A204.1 (cell line): ENCODE measurements around the gene ZNF791.
"Not testable (repeated sequence)": the region's sequence is repeated elsewhere in the genome, so short reads cannot be mapped to it uniquely, and the experiment has no call there.

Experiments
- FAIRE-seq: peaks from 2 replicates; lab custom pipeline; 2012; peaks lifted over from hg19 to GRCh38; lab: Jason Lieb, UNC

ZNF791 gene

GRCh38 chr19:12667731-12668302 is 57.1 kb downstream of the ZNF791 start:
- no peak for FAIRE-seq

DNA sequence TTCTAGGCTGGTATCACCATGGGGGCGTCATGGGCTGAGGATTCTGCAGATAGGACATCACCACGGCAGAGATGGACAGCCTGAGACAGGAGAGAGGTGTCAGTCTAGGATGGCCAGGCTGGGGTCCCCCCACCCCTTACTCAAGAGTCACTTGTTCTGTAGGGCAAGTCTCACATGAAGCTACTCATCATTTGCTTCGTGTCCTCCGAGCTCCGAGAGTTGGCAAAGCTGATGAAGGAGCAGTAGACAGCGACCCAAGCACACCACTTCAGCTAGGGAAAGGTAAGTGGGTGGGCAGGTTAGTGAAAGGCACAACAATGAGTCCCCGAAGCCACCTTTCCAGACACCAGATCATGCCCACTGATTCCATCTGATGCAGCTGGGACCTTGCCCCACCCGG is 57.6 kb downstream of the ZNF791 start:
- FAIRE-seq: no peak

DNA sequence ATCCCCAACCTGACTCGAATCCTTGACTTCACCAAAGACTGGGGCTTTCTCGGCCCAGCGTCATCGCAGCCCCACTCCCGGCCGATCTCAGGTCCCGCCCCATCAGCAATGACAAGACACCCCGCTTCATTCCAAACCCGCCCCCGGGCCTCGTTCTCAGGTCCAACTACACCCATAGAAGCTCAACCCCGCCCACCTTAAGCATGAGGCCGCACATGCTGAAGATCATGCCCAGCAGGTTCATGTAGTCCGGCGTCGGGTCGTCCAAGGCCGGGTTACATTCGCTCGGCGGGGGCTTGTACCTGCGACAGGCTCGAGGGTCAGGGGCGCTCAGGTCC is 58.2 kb downstream of the ZNF791 start:
- FAIRE-seq: no peak

DNA sequence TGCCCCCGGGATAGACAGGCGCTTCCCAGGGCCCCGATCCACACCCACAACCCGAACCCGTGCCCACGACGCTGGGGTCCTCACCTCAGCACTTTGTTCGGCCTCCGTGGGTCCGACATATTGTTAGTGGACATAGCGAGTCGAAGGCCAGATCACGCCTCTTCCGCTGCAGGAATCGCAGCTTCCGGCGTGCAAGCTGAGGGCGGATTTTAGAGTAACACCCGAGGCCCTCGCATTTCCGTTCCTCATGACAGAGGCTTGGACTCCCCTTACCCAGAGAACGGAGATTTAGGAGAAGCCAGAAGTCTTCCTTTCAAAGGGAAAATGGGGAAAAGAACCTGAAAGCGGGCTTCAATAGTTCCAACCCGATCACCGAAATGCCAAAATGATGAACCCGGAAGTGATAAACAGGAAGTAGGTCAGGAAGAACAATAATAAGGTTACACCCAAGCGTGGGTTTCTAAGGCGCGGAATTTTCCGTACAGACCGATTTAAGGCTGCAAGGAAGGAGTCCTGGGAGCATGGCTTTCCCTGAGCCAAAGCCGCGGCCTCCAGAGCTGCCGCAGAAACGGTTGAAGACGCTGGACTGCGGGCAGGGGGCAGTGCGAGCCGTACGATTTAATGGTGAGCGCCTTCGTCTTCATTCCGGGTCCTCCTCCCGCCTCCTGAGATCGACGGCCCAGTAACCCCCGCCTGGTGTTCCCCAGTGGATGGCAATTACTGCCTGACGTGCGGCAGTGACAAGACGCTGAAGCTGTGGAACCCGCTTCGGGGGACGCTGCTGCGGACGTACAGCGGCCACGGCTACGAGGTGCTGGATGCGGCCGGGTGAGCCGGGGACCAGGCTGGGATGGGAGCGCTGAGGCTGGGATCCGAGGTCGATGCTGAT is 58.8 kb downstream of the ZNF791 start:
- no peak for FAIRE-seq

DNA sequence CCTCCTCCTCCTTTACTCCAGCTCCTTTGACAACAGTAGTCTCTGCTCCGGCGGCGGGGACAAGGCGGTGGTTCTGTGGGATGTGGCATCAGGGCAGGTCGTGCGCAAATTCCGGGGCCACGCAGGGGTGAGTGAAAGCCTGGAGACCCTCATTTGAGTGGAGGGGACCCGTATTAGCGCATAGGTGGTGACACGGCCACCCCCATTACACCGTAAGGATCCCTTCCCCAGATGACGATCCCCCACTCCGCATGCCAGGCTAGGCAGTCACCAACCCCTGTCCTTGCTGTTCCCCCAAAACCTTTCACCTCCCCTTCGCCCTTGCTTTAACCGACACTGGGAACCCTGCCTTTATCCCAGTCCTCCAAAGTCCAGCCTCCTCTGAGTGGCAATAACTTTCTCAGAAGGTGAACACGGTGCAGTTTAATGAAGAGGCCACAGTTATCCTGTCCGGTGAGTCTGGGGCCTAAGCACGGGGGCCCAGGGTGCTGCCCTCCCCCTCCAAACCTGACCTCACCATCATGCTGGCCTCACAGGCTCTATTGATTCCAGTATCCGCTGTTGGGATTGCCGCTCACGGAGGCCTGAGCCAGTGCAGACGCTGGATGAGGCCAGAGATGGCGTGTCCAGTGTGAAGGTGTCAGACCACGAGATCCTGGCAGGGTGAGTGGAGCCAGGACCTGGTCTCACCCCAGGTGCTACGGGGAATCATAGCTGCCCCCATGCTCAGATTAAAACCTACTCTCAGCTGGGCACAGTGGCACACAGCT is 59.6 kb downstream of the ZNF791 start:
- FAIRE-seq: no peak

- no peak for FAIRE-seq
Observed at GRCh38 chr19:12672744-12673143, 62.0 kb downstream of the ZNF791 start.

- no peak for FAIRE-seq
Observed at GRCh38 chr19:12675399-12675798, 64.7 kb downstream of the ZNF791 start.

- no peak for FAIRE-seq
Observed at GRCh38 chr19:12675940-12676339, 65.2 kb downstream of the ZNF791 start.

GRCh38 chr19:12676384-12676792 is 65.7 kb downstream of the ZNF791 start:
- no peak for FAIRE-seq

- FAIRE-seq: no peak
Observed at GRCh38 chr19:12676928-12677327, 66.2 kb downstream of the ZNF791 start.

DNA sequence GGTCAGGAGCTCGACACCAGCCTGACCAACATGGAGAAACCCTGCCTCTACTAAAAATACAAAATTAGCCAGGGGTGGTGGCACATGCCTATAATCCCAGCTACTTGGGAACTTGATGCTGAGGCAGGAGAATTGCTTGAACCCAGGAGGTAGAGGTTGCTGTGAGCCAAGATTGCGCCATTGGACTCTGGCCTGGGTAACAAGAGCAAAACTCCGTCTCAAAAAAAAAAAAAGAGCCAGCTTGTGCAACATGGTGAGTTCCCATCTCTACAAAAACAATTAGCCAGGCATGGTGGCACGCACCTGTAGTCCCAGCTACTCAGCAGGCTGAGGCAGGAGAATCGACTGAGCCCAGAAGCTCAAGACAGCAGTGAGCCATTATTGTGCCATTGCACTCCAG is 67.3 kb downstream of the ZNF791 start:
- FAIRE-seq: not testable (repeated sequence)

GRCh38 chr19:12680034-12680433 is 69.3 kb downstream of the ZNF791 start:
- FAIRE-seq: no peak

- FAIRE-seq: peak; percentile 98
Observed at GRCh38 chr19:12681074-12681987, 70.6 kb downstream of the ZNF791 start, which contains the start of gene DHPS. TSS of gene DHPS (minus strand) at chr19:12681880. CDS start at chr19:12681766, 114 bp downstream.
